Calu3 (cell line): ENCODE data around the gene ARPP19. TPM values are rescaled to one million over a fixed set of nuclear protein-coding genes. Genes with fewer than 3 reads are reported as not detected.

Source experiments
- BruUV-seq: library from RNA; stranded (reverse); fragments of 400-500 nt; replicated peaks from 2 replicates; lab custom pipeline; 2021; lab: Mats Ljungman, UMichigan
- CTCF ChIA-PET: fragments of 300-600 bp; sonication (Branson Sonifier 250); formaldehyde crosslinking; loops from one replicate; lab custom pipeline; 2022; ENCODE audit warnings: antibody characterized with exemption; lab: Charles Lee
- DNase-seq: peaks from one replicate; pipeline ENCODE4 v3.0.0; 2022
- H3K27ac Mint-ChIP-seq: one replicate; pipeline ENCODE4 v1.8.0; 2022; ENCODE audit warnings: mixed read lengths; ENCODE audit not compliant: unreplicated experiment
- H3K27me3 Mint-ChIP-seq: one replicate; pipeline ENCODE4 v1.8.0; 2022; ENCODE audit warnings: mixed read lengths; ENCODE audit not compliant: unreplicated experiment
- H3K36me3 Mint-ChIP-seq: one replicate; pipeline ENCODE4 v1.8.0; 2022; ENCODE audit warnings: mild to moderate bottlenecking, moderate library complexity, mixed read lengths; ENCODE audit not compliant: insufficient read depth, unreplicated experiment
- H3K4me1 Mint-ChIP-seq: one replicate; pipeline ENCODE4 v1.8.0; 2022; ENCODE audit warnings: mild to moderate bottlenecking, low read depth, mixed read lengths; ENCODE audit not compliant: unreplicated experiment
- H3K4me3 Mint-ChIP-seq: one replicate; pipeline ENCODE4 v1.8.0; 2022; ENCODE audit warnings: mild to moderate bottlenecking, low read depth, moderate library complexity, mixed read lengths; ENCODE audit not compliant: unreplicated experiment
- H3K9me3 Mint-ChIP-seq: one replicate; pipeline ENCODE4 v1.8.0; 2022; ENCODE audit warnings: low read depth, mixed read lengths; ENCODE audit not compliant: unreplicated experiment
- intact Hi-C: fragments of 100-400 bp; cut with micrococcal nuclease; formaldehyde crosslinking; loops from one replicate; pipeline ENCODE4 v1.10.0; 2022; ENCODE audit not compliant: unreplicated experiment
- total RNA-seq: library from RNA; stranded (reverse); gene quantifications from 2 replicates; pipeline ENCODE4 v1.2.3, GENCODE V29; 2022
- TF ChIP-seq, protein P1 (sequence below): fragments of 200-600 bp; IDR thresholded peaks from one replicate; pipeline ENCODE4 v1.8.0; 2022; ENCODE audit warnings: antibody characterized with exemption; ENCODE audit not compliant: unreplicated experiment

ARPP19 gene
- total RNA-seq, 1 experiment from 2014 or later, result 155 TPM

GRCh38 chr15:52529940-52530339, 38.9 kb downstream of the ARPP19 start:
- Mint-ChIP-seq H3K27ac (no peak overlapping the region), H3K36me3 (peaks cover 5% of the 10 kb centered on the region), H3K9me3 (no peaks in the 10 kb centered on the region), H3K4me1 (peaks cover 9% of the 10 kb centered on the region), H3K4me3 (peak overlapping the region; percentile 61), H3K27me3 (peaks cover 57% of the 10 kb centered on the region)
- intact Hi-C loops, result loop anchor here (10.0 kb wide), 1 partner anchor 275 kb away; no protein-coding TSS in a partner anchor
- CTCF ChIA-PET, result no interaction called here
- BruUV-seq, result no TSS peak
- TF ChIP-seq, protein P1, sequence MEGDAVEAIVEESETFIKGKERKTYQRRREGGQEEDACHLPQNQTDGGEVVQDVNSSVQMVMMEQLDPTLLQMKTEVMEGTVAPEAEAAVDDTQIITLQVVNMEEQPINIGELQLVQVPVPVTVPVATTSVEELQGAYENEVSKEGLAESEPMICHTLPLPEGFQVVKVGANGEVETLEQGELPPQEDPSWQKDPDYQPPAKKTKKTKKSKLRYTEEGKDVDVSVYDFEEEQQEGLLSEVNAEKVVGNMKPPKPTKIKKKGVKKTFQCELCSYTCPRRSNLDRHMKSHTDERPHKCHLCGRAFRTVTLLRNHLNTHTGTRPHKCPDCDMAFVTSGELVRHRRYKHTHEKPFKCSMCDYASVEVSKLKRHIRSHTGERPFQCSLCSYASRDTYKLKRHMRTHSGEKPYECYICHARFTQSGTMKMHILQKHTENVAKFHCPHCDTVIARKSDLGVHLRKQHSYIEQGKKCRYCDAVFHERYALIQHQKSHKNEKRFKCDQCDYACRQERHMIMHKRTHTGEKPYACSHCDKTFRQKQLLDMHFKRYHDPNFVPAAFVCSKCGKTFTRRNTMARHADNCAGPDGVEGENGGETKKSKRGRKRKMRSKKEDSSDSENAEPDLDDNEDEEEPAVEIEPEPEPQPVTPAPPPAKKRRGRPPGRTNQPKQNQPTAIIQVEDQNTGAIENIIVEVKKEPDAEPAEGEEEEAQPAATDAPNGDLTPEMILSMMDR, result no peak
- no peak for DNase-seq

- peaks cover 52% of the 10 kb centered on the region for H3K27me3 Mint-ChIP-seq
- intact Hi-C loops, result loop anchor here (10.0 kb wide), 1 partner anchor 275 kb away; no protein-coding TSS in a partner anchor
- TF ChIP-seq, protein P1, result no peak
- H3K4me3 Mint-ChIP-seq, result peak overlapping the region; percentile 61
- no peaks in the 10 kb centered on the region for H3K9me3 Mint-ChIP-seq
- H3K36me3 Mint-ChIP-seq, result peaks cover 5% of the 10 kb centered on the region
- no peak overlapping the region for H3K27ac Mint-ChIP-seq
- DNase-seq, result no peak
- H3K4me1 Mint-ChIP-seq, result peaks cover 9% of the 10 kb centered on the region
- no TSS peak for BruUV-seq
- CTCF ChIA-PET, result no interaction called here
Measured at GRCh38 chr15:52529341-52529924, 39.4 kb downstream of the ARPP19 start.

DNA sequence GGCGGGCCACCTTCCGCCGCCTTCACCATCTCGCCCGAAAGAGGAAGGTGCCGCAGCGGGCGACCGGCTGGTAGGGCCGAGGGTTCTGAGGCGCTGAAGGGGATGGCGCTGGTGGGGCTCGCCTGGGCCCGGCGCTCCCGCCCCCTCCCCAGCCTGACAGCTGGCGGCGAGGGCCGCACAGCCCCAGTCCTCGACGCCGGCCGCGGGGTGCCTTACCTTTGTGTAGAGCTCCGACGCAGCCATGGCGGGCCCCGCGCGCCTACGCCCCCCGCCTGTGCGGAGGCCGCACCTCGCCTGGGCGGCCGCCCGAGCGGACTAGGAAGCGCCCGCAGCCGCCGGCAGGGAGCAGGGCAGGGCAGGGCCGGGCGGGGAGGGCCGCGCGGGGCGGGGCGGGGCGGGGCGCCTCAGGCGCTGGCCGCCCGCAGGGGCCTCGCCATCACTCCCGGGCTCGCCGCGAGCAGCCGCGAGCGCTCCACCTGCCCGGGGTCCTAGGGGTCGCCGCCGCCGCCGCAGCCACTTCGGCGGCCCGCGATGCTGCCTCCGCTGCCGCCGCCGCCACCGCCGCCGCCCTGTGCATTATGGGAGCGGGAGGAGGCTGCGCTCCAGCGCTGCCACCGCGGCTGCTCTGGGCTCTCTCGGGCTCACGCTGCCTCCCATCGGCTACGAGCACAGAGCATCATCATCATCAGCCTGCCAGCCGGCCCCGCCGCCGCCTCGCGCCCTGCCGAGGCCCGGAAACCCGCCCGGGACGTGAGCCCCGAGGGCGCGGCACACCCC, 40.1 kb downstream of the ARPP19 start, which contains the start of gene MYO5A:
Gene MYO5A (minus strand): TSS at position 317 of the 777 bp plus-strand sequence. CDS start 74 bp downstream, at position 243.
- peaks cover 9% of the 10 kb centered on the region for H3K4me1 Mint-ChIP-seq
- no peak within 1 kb of the TSS for H3K27ac Mint-ChIP-seq
- H3K9me3 Mint-ChIP-seq, result no peaks in the 10 kb centered on the region
- TF ChIP-seq, protein P1, result no peak
- H3K4me3 Mint-ChIP-seq, result peak within 1 kb of the TSS; percentile 61
- BruUV-seq, result no TSS peak
- CTCF ChIA-PET, result no interaction called here
- intact Hi-C loops, result loop anchor here (10.0 kb wide), 1 partner anchor 274 kb away; no protein-coding TSS in a partner anchor
- DNase-seq, result peak; percentile 57
- H3K36me3 Mint-ChIP-seq, result peaks cover 5% of the 10 kb centered on the region
- H3K27me3 Mint-ChIP-seq, result peaks cover 45% of the 10 kb centered on the region

DNA sequence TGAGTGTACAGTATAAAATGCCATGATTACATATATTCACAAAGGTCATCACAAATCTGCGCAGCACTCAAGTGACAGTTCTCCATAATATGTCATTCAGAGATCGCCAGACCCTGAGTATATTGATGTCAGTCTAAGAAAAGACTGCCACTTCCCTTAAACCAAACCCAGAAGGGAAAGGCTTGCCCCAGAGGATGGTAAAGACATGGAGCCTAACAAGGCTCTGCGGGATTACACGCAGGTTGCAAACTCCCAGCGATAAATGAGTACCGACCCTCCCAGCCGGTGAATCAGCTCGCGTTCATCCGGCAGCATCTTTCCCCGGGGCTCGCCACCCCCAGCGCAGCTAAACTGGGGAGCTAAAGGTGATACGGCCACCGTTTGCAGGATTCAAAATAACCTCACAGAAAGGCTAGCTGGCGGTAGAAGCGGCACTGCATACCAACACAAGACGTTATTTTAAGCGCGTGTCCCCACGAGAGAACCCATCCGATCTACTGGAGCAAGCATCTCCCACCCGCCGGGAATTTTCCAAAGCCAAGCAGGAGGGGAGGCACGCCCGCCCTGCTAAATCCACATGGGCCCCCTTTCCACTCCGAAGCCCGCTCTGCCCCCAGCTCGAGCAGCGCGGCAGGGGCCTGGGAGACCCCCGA, 40.8 kb downstream of the ARPP19 start:
- peaks cover 9% of the 10 kb centered on the region for H3K4me1 Mint-ChIP-seq
- H3K36me3 Mint-ChIP-seq, result peaks cover 5% of the 10 kb centered on the region
- H3K27me3 Mint-ChIP-seq, result peaks cover 38% of the 10 kb centered on the region
- no TSS peak for BruUV-seq
- intact Hi-C loops, result loop anchor here (10.0 kb wide), 1 partner anchor 273 kb away; no protein-coding TSS in a partner anchor
- TF ChIP-seq, protein P1, result no peak
- H3K27ac Mint-ChIP-seq, result no peak overlapping the region
- peak; percentile 5 for DNase-seq
- H3K4me3 Mint-ChIP-seq, result peak overlapping the region; percentile 61
- no peaks in the 10 kb centered on the region for H3K9me3 Mint-ChIP-seq
- CTCF ChIA-PET, result interaction anchor here (0.7 kb wide), 1 partner anchor 1346 kb away, joined by 4 read pairs; no protein-coding TSS in a partner anchor
